SIG-M5 treated with dmso at 0.1 percent for 504 hours (cell line): ENCODE measurements around the gene ZNF644.
"Not testable (repeated sequence)": the region's sequence is repeated elsewhere in the genome, so short reads cannot be mapped to it uniquely, and the experiment has no call there.

Experiments
- DNase-seq: peaks from one replicate; lab custom pipeline; 2025; ENCODE audit not compliant: unreplicated experiment; lab: John Stamatoyannopoulos, UW

ZNF644 gene

GRCh38 chr1:91021686-91022517, at the start of gene ZNF644:
ZNF644 (minus strand) TSS chr1:91022035; CDS start chr1:90982353, 39,682 bp downstream.
- peak; percentile 89 for DNase-seq

- no peak for DNase-seq
Observed at GRCh38 chr1:91070298-91070697, 48.5 kb upstream of the ZNF644 start.

- no peak for DNase-seq
Observed at GRCh38 chr1:91066538-91066937, 44.7 kb upstream of the ZNF644 start.

- no peak for DNase-seq
Observed at GRCh38 chr1:91065337-91065736, 43.5 kb upstream of the ZNF644 start.

GRCh38 chr1:91063403-91063802, 41.6 kb upstream of the ZNF644 start:
- DNase-seq = peak; percentile 7

- no peak for DNase-seq
Observed at GRCh38 chr1:91059157-91059556, 37.3 kb upstream of the ZNF644 start.

GRCh38 chr1:91057784-91058183, 35.9 kb upstream of the ZNF644 start:
- DNase-seq = peak; percentile 19

- peak; percentile 54 for DNase-seq
Observed at GRCh38 chr1:91054780-91055481, 33.1 kb upstream of the ZNF644 start.

- no peak for DNase-seq
Observed at GRCh38 chr1:91053630-91054029, 31.8 kb upstream of the ZNF644 start.

- DNase-seq = not testable (repeated sequence)
Observed at GRCh38 chr1:91049551-91049950, 27.7 kb upstream of the ZNF644 start.

GRCh38 chr1:91046766-91047165, 24.9 kb upstream of the ZNF644 start:
- no peak for DNase-seq

GRCh38 chr1:91045284-91045683, 23.4 kb upstream of the ZNF644 start:
- no peak for DNase-seq

- DNase-seq = not testable (repeated sequence)
Observed at GRCh38 chr1:91044776-91045175, 22.9 kb upstream of the ZNF644 start.

GRCh38 chr1:91042372-91042771, 20.5 kb upstream of the ZNF644 start:
- not testable (repeated sequence) for DNase-seq

GRCh38 chr1:91038582-91038981, 16.7 kb upstream of the ZNF644 start:
- DNase-seq = no peak

GRCh38 chr1:91036894-91037829, 15.3 kb upstream of the ZNF644 start:
- no peak for DNase-seq

GRCh38 chr1:91032349-91032748, 10.5 kb upstream of the ZNF644 start:
- no peak for DNase-seq

- no peak for DNase-seq
Observed at GRCh38 chr1:91031081-91031480, 9.2 kb upstream of the ZNF644 start.

GRCh38 chr1:91026777-91027176, 4.9 kb upstream of the ZNF644 start:
- DNase-seq = no peak

GRCh38 chr1:91026320-91026719, 4.5 kb upstream of the ZNF644 start:
- no peak for DNase-seq

GRCh38 chr1:91024481-91025119, 2.8 kb upstream of the ZNF644 start:
- no peak for DNase-seq
